Aorta (tissue), 5 donors: Measurements from ENCODE around the gene SLC16A2. TPM values are rescaled to one million over a fixed set of nuclear protein-coding genes. Genes with fewer than 3 reads are reported as not detected.

Experiments used
- ATAC-seq: fragments of 200-7000 bp; cut with Tn5 transposase; one replicate; pipeline ENCODE4 v1.9.1; 2022; ENCODE audit warnings: moderate library complexity; ENCODE audit not compliant: low FRiP score
- DNase-seq, 2 donors: peaks; one replicate each; pipeline ENCODE4 v3.0.0-alpha.2; 2020
- H3K27ac ChIP-seq, 2 donors: one replicate each; pipeline ENCODE4 v1.5.1; 2013; ENCODE audit warnings: low read length in 2 of 2, mild to moderate bottlenecking in 2 of 2, moderate library complexity in 2 of 2, control low read depth in 1 of 2, inconsistent platforms in 1 of 2, low read depth in 1 of 2
- H3K27me3 ChIP-seq, 2 donors: one replicate each; pipeline ENCODE4 v1.6.1; 2013; ENCODE audit warnings: control low read depth in 1 of 2, low read length in 1 of 2, mild to moderate bottlenecking in 1 of 2, moderate library complexity in 1 of 2; ENCODE audit not compliant: insufficient read depth in 2 of 2, control insufficient read depth in 1 of 2
- H3K36me3 ChIP-seq, 2 donors: one replicate each; pipeline ENCODE4 v1.6.1; 2013; ENCODE audit warnings: control low read depth in 1 of 2, low read length in 1 of 2, mild to moderate bottlenecking in 1 of 2; ENCODE audit not compliant: insufficient read depth in 2 of 2, control insufficient read depth in 1 of 2
- H3K4me1 ChIP-seq, 2 donors: one replicate each; pipeline ENCODE4 v1.6.1; 2013; ENCODE audit warnings: low read length in 2 of 2, control low read depth in 1 of 2, mild to moderate bottlenecking in 1 of 2, moderate library complexity in 1 of 2; ENCODE audit not compliant: insufficient read depth in 2 of 2, control insufficient read depth in 1 of 2
- H3K4me3 ChIP-seq, 2 donors: one replicate each; pipeline ENCODE4 v1.5.1; 2013; ENCODE audit warnings: low read length in 2 of 2, control low read depth in 1 of 2, mild to moderate bottlenecking in 1 of 2
- H3K9me3 ChIP-seq: one replicate; pipeline ENCODE4 v1.6.1; 2013; ENCODE audit warnings: mild to moderate bottlenecking, low read length; ENCODE audit not compliant: control insufficient read depth
- WGBS, 2 donors: extraction: QIAGEN DNeasy Blood & Tissue Kit; methylation state at CpG; one replicate each; pipeline ENCODE4 v1.1.7; 2013; 5-methylcytosine and 5-hydroxymethylcytosine counted together
- intact Hi-C, 2 donors: fragments of 100-400 bp; cut with DNase I; formaldehyde crosslinking; loops; one replicate each; pipeline versions ENCODE4 v1.14.2 to v1.15.0; 2022
- polyA plus RNA-seq, 2 donors: library from polyadenylated mRNA; stranded (reverse); fragments of 200-250 nt; gene quantifications; one replicate each; pipeline ENCODE4 v1.2.3, GENCODE V29; 2013
- total RNA-seq, 2 donors: library from RNA; stranded (reverse); fragmentation: NEBNext Ultra II Directional; extraction: Animal tissue kit (Norgen Biotek cat#: 25700); gene quantifications; one replicate each; pipeline ENCODE4 v1.2.1, GENCODE V29; 2021
- donor health status: healthy with polysubstance abuse.
- donor health status: Bipolar disorder and iron deficiency.
- donor health status: DM: no; HTN: no; CAD: no.
- donor health status: DM: no; HTN: no; CAD: no.
- donor health status: DM: yes; HTN: yes; CAD: no.

Gene SLC16A2
- total and polyA plus RNA-seq, 4 donors = 1.6 to 30.6 (median 10.1) TPM

GRCh38 chrX:74408304-74408703, 13.0 kb upstream of the SLC16A2 start:
- intact Hi-C loops = no loop called here
- Histone ChIP-seq H3K4me3 (no peak overlapping the region), H3K36me3 (no peaks in the 10 kb centered on the region), H3K4me1 (no peaks in the 10 kb centered on the region), H3K27me3 (no peaks in the 10 kb centered on the region), H3K27ac (no peak overlapping the region), H3K9me3 (peaks cover 1% of the 10 kb centered on the region)
- ATAC-seq = no peak
- 79 to 92% methylated on average over 1 of the region's 1 CpG for WGBS, 2 donors
- no peak for DNase-seq

GRCh38 chrX:74419864-74420195, 1.5 kb upstream of the SLC16A2 start:
- H3K9me3 ChIP-seq = no peaks in the 10 kb centered on the region
- WGBS, 2 donors = 3 to 38% methylated on average over 20 of the region's 20 CpGs
- H3K4me3 ChIP-seq = peak overlapping the region in 1 of 2 donors; percentile 63
- DNase-seq (no peak), ATAC-seq (no peak)
- peak overlapping the region in 1 of 2 donors; percentile 80 for H3K27ac ChIP-seq
- H3K27me3 ChIP-seq = no peaks in the 10 kb centered on the region
- no peaks in the 10 kb centered on the region for H3K4me1 ChIP-seq
- no peaks in the 10 kb centered on the region for H3K36me3 ChIP-seq
- intact Hi-C loops = loop anchor here (2.0 to 10.0 kb wide), 3 partner anchors 115 to 125 kb away; no protein-coding TSS in a partner anchor

GRCh38 chrX:74420196-74421035, 877 bp upstream of the SLC16A2 start:
- Histone ChIP-seq H3K27ac (peak overlapping the region in 1 of 2 donors; percentile 93), H3K36me3 (no peaks in the 10 kb centered on the region), H3K9me3 (no peaks in the 10 kb centered on the region), H3K4me3 (peak overlapping the region; percentile 6 to 63), H3K4me1 (no peaks in the 10 kb centered on the region), H3K27me3 (no peaks in the 10 kb centered on the region)
- 1 to 37% methylated on average over 44 to 54 of the region's 54 CpGs for WGBS, 2 donors
- DNase-seq = peak; percentile 85 to 91
- intact Hi-C loops = loop anchor here (2.0 to 10.0 kb wide), 3 partner anchors 114 to 126 kb away; no protein-coding TSS in a partner anchor
- ATAC-seq = peak; percentile 91

GRCh38 chrX:74421740-74422352, 553 bp downstream of the SLC16A2 start:
- Histone ChIP-seq H3K4me3 (peak overlapping the region; percentile 37 to 43), H3K4me1 (no peaks in the 10 kb centered on the region), H3K9me3 (no peaks in the 10 kb centered on the region), H3K27me3 (no peaks in the 10 kb centered on the region), H3K27ac (no peak overlapping the region), H3K36me3 (no peaks in the 10 kb centered on the region)
- no peak for DNase-seq
- no peak for ATAC-seq
- intact Hi-C loops = loop anchor here (2.0 to 10.0 kb wide), 3 partner anchors 113 to 127 kb away; no protein-coding TSS in a partner anchor
- 0 to 40% methylated on average over 41 to 46 of the region's 46 CpGs for WGBS, 2 donors

GRCh38 chrX:74422576-74423288, 1.4 kb downstream of the SLC16A2 start:
- ATAC-seq (peak; percentile 69), DNase-seq (peak; percentile 79 to 88)
- no peaks in the 10 kb centered on the region for H3K36me3 ChIP-seq
- H3K9me3 ChIP-seq = no peaks in the 10 kb centered on the region
- H3K4me3 ChIP-seq = peak overlapping the region; percentile 8 to 31
- H3K27me3 ChIP-seq = no peaks in the 10 kb centered on the region
- intact Hi-C loops = loop anchor here in 1 of 2 donors (5.0 to 10.0 kb wide), 2 partner anchors 115 to 128 kb away; no protein-coding TSS in a partner anchor
- WGBS, 2 donors = 4 to 30% methylated on average over 39 to 44 of the region's 44 CpGs
- peak overlapping the region in 1 of 2 donors; percentile 60 for H3K27ac ChIP-seq
- no peaks in the 10 kb centered on the region for H3K4me1 ChIP-seq

- DNase-seq (no peak), ATAC-seq (no peak)
- H3K4me1 ChIP-seq = no peaks in the 10 kb centered on the region
- intact Hi-C loops = loop anchor here in 1 of 2 donors (5.0 to 10.0 kb wide), 2 partner anchors 114 to 129 kb away; no protein-coding TSS in a partner anchor
- H3K36me3 ChIP-seq = no peaks in the 10 kb centered on the region
- WGBS, 2 donors = 68 to 72% methylated on average over 6 of the region's 6 CpGs
- H3K9me3 ChIP-seq = no peaks in the 10 kb centered on the region
- H3K27ac ChIP-seq = no peak overlapping the region
- H3K27me3 ChIP-seq = no peaks in the 10 kb centered on the region
- H3K4me3 ChIP-seq = no peak overlapping the region
Observed at GRCh38 chrX:74423289-74423998, 2.2 kb downstream of the SLC16A2 start.

- Histone ChIP-seq H3K9me3 (no peaks in the 10 kb centered on the region), H3K27ac (no peak overlapping the region), H3K4me1 (no peaks in the 10 kb centered on the region), H3K27me3 (no peaks in the 10 kb centered on the region), H3K4me3 (no peak overlapping the region), H3K36me3 (no peaks in the 10 kb centered on the region)
- intact Hi-C loops = loop anchor here in 1 of 2 donors (10.0 kb wide), 1 partner anchor 131 kb away; no protein-coding TSS in a partner anchor
- 33 to 50% methylated on average over 2 of the region's 2 CpGs for WGBS, 2 donors
- ATAC-seq (no peak), DNase-seq (no peak)
Observed at GRCh38 chrX:74426071-74426470, 4.8 kb downstream of the SLC16A2 start.

- WGBS, 2 donors = 49 to 91% methylated on average over 2 of the region's 2 CpGs
- intact Hi-C loops = loop anchor here in 1 of 2 donors (10.0 kb wide), 1 partner anchor 132 kb away; no protein-coding TSS in a partner anchor
- H3K9me3 ChIP-seq = no peaks in the 10 kb centered on the region
- no peak overlapping the region for H3K27ac ChIP-seq
- ATAC-seq (no peak), DNase-seq (no peak)
- no peaks in the 10 kb centered on the region for H3K36me3 ChIP-seq
- H3K4me1 ChIP-seq = no peaks in the 10 kb centered on the region
- H3K4me3 ChIP-seq = no peak overlapping the region
- H3K27me3 ChIP-seq = no peaks in the 10 kb centered on the region
Observed at GRCh38 chrX:74426615-74427014, 5.3 kb downstream of the SLC16A2 start.
